NCI-H2196 treated with DMSO at 0.1 percent for 48 hours (cell line): Measurements from ENCODE around the gene SH2D3A.
"Not testable (repeated sequence)": the region's sequence is repeated elsewhere in the genome, so short reads cannot be mapped to it uniquely, and the experiment has no call there.

Experiments used
- DNase-seq: peaks from one replicate; lab custom pipeline; 2025; ENCODE audit not compliant: unreplicated experiment; lab: John Stamatoyannopoulos, UW

SH2D3A gene

DNA sequence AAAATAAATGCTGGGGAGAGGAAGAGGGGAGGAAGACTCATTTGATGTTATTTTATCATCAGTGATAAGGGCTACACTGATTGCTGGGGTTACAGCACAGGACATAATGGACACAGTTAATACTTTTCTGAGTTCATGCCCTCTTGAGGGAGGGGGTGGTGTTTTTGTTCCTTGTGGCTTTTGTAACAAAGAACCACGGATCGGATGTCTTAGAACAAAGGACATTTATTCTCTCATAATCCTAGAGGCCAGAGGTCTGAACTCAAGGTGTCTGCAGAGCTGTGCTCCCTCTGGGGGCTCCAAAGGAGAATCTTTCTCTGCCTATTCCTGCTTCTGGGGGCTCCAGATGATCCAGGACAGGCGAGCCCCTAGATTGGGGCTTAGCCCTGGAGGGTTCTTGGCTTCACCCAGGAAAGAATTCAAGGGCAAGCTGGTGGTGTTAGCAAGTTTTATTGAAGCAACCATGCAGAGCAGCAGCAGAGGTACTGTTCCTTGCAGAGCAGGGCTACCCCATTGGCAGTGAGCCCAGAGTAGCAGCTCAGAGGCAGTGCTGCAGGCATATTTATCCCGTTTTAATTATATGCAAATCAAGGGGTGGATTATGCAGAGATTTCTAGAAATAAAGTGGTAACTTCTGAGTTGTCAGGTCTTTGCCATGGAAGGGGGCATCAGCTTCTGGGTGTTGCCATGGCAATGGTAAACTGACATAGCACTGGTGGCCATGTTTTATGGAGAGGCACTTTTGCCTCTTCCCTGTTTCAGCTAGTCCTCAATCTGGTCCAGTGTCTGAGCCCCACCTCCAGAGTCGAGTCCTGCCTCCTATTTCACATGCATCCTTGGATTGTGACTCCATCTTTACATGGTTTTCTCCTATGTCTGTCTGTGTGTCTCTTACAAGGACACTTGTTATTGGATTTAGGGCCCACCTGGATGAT is 23.2 kb upstream of the SH2D3A start:
- DNase-seq, result no peak

DNA sequence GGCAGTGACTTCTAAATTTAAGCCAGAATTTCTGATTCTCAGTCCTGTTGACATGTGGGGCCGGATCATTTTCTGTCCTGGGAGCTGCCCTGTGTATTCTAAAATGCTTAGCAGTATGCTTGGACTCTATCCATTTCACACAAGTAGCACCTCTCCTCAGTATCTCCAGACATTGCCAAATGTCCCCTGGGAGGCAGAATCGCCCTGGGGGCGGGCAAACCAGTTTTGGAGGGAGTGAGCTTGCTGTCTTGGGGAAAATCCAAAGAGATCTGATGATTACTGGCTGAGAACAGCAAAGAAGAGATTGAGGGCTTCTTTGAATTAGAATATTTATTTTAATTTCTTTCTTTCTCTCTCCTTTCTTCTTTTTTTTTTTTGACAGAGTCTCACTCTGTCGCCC is 21.7 kb upstream of the SH2D3A start:
- no peak for DNase-seq

DNA sequence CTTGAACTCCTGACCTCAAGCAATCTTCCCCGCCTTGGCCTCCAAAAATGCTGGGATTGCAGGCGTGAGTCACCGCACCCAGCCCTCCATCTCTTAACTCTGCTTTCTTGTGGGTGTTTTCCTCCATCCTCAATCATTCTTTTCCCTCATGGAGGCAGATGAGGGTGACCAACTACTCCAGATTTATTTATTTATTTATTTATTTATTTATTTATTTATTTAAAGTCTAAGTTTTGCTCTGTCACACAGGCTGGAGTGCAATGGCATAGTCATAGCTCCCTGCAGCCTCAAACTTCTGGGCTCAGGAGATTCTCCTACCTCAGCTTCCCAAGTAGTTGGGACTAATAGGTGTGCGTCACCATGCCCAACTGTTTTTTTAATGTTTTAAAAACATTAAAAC is 20.2 kb upstream of the SH2D3A start:
- DNase-seq, result no peak

DNA sequence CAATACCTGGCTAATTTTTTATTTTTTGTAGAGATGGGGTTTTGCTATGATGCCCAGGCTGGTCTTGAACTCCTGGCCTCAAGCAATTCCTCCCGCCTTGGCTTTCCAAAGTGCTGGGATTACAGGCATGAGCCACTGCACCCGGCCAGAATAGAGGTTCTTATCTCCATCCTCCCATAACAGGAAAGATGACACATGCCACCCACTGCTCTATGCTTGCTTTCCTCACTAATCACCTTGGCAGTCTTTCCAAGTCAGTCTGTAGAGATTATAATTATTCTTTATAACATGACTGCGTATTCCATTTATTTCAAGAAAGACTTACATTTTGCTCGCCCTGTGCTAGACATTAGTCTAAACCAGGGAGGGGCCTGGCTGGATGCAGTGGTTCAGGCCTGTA is 12.0 kb upstream of the SH2D3A start:
- DNase-seq, result no peak

DNA sequence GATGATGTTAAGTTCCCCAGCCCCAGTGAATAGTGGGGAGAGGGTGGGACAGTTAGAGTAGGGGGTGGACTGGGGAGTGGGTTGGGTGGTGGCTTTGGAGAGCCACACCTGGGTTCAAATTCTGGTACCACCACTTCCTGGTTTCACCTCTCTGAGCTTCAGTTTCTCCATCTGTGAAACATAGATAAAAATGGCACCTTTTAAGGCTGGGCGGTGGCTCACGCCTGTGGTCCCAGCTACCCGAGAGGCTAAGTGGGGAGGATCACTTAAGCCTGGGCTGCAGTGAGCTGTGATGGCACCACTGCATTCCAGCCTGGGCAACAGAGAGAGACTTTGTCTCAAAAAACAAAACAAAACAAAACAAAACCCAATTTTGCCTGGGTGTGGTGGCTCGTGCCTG is 11.2 kb upstream of the SH2D3A start:
- no peak for DNase-seq

DNA sequence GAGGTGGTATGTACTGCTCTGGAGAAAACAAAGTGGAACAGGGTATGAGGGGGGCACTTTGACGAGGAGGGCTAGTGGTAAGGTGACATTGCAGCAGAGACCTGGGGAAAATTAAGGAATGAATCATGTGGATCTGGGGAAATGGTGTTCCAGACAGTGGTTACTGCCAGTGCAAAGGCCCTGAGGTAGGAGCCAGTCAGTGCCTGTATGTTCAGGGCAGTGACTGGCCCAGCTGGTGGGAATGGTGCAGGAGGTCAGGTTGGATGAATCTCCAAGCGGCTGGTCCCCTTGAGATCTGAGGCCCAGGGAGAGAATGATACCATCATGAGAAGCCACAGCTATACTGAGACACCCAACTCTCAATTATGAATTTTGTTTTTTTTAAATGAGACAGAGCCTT is 10.2 kb upstream of the SH2D3A start:
- DNase-seq, result no peak

DNA sequence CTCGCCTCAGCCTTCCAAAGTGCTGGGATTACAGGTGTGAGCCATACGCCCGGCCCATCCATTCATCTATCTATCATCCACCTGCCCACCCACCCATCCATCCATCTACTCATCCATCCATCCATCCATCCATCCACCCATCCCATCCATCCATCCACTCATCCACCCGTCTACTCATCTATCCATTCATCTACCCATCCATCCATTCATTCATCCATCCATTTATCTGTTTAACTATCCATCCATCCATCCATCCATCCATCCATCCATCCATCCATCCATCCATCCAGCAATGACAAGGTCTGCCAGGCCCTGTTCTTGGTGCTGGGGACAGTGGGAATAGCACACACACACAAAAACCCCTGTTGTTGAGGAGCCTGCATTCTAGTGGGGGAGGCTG is 9.8 kb upstream of the SH2D3A start:
- DNase-seq, result no peak

DNA sequence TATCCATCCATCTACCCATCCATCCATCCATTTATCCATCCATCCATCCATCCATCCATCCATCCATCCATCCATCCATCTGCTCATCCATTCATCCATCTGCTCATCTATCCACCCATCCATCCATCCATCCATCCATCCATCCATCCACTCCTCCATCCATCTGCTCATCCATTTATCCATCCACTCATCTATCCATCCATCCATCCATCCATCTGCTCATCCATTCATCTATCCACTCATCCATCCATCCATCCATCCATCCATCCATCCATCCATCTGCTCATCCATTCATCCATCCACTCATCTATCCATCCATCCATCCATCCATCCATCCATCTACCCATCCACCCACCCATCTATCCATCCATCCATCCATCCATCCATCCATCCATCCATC is 8.8 kb upstream of the SH2D3A start:
- DNase-seq, result not testable (repeated sequence)

DNA sequence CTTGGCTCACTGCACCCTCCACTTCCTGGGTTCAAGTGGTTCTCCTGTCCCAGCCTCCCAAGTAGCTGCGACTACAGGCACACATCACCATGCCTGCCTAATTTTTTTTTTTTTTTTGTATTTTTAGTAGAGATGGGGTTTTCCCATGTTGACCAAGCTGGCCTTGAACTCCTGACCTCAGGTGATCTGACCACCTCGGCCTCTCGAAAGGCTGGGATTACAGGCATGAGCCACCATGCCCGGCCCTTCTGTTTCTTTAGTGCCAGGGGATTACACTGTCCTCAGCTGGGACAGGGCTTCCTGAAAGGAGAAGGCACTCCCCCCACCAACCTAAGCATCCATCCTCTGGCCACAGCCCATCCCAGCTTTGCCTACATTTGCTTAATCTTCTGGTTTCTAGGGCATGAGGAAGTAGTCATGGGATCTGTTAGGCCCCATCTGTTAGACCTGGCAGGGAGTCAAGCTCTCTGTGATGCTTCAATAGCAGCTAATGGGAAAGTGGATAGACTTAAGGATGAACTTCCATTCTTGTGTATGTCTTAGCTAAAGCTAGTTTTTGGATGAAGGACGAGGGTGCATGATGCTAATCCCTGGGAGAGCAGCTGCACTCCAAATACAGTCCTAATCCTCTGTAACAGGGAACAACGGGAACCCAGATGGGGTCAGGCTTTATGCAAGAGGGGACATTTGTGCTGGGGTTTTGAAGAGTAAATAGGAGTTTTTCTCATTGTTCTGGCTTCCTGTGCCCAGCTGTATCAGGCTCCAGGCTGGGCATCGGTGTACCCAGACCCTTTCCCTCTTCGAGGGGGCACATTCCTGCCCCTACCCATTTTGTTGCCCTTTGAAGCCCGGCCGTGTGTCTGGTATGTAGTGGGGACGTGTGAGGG is 7.8 kb upstream of the SH2D3A start:
- DNase-seq, result no peak

DNA sequence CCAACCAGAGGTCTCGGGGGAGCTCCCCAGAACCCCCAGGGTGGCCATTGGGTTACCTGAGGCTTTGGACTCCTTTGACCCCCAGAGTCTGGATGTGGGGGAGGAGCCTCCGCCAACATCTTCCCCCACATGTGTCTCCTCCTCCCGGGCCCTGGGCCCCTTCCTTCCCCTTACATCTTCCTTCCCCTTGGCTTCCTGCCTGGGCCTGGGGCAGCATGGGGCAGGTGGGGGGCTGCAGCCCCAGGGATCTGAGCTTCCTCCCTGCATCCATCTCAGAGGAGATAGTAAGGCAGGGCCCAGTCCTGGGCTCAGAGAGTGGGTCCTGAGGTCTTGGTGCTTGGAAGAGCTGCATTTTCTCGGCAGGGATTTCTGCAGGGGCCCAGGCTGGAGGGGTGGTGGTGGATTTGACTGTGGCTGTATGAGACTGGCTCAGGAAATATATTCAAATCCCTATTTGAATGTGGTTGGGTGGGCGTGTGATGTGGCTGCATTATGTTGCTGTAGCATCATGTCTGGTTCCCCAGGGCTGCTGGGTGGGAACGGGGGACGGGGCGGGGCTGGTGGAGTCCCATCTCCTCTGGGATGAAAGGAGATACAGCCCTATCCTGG is 6.2 kb upstream of the SH2D3A start:
- no peak for DNase-seq

DNA sequence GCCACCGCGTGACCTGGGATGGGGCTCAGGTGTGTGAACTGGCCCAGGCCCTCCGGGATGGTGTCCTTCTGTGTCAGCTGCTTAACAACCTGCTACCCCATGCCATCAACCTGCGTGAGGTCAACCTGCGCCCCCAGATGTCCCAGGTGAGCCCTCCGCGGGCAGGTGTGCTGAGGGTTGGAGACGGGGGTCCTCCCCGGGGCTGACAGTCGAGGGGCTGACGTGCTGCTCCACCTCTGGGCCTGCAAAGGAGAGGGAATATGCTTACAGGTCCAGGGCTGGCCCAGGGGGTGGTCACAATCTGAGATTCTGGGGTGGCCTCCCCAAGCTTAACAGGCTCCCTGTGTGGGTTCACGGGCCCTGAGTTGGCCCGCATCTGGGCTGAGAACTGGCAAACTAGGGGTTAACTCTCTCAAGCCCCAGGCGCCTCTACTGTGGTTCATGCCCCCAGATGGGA is 5.7 kb upstream of the SH2D3A start:
- DNase-seq, result no peak

DNA sequence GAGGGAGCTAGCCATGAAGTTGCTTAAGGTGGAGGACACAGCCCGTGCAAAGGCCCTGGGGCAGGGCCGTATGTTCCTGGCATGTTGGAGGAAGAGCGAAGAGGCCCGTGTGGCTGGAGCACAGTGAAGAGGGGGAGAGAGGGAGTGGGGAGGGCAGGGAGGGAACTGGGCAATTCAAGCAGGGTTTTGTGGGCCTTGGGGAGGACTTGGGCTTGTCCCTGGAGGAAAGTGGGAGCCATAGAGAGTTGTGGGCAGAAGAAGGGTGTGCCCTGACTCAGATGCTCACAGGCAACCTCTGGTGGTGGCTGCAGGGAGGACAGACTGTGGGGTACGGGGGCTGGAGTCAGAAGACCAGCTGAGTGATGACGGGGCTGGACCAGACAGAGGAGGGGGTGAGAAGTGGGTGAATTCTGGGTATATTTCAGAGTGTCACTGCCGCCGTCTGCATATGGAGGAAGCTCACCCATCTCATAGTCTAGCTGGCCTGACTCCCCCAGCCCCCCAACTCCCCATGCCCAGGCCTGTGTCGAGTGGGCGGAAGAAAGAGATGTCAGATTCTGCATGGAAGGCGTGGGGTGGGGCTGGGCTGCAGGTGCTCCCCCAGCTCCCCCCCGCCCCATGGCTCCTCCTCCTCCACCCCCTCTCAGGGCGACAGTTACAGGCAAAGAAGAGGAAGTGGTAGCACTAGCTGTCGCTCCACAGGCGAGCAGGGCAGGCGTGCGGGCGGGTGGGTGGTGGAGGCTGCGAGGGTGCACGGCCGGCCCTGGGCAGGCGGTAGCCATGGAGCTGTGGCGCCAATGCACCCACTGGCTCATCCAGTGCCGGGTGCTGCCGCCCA is 5.0 kb upstream of the SH2D3A start, which contains the start of gene VAV1:
TSS of gene VAV1 (plus strand) at position 681 of the 838 bp plus-strand sequence. CDS start at position 781, 100 bp downstream.
- DNase-seq, result no peak

DNA sequence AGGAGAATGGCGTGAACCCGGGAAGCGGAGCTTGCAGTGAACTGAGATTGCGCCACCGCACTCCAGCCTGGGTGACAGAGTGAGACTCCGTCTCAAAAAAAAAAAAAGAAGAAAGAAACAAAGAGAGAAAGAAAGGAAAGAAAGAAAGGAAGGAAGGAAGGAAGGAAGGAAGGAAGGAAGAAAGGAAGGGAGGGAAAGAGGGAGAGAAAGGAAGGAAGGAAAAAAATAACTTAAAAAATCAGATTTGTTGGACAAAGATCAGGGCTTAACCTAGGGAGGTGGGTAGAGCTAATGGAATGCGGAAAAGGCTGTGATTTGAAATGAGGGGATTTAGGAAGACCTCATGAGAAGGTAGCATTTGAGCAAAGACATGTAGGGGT is 4.4 kb upstream of the SH2D3A start:
- not testable (repeated sequence) for DNase-seq

DNA sequence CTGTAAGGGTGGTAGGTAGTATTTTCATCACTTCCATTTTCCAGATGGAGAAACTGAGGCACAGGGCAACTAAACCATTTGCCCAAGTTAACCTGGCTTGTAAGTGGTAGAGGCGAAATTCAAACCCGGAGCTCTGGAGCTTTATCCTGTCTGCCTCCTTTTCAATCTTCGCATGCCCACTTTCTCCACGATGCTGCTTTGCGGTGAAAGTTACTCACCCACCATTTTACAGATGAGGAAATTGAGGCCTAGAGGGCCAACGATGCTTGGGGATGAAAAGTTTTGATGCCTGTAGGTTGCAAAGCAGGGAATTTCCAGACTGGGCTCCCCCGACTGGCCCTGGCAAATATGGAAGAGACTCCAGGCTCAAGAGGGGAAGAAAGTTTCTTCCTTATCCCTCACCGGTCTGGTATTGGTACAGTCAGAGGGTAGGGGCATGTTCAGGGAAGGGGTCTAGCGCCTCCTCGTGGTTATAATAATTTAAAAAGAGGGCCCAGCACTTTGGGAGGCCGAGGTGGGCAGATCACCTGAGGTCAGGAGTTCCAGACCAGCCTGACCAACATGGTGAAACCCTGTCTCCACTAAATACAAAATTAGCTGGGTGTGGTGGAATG is 1.9 kb upstream of the SH2D3A start:
- no peak for DNase-seq

DNA sequence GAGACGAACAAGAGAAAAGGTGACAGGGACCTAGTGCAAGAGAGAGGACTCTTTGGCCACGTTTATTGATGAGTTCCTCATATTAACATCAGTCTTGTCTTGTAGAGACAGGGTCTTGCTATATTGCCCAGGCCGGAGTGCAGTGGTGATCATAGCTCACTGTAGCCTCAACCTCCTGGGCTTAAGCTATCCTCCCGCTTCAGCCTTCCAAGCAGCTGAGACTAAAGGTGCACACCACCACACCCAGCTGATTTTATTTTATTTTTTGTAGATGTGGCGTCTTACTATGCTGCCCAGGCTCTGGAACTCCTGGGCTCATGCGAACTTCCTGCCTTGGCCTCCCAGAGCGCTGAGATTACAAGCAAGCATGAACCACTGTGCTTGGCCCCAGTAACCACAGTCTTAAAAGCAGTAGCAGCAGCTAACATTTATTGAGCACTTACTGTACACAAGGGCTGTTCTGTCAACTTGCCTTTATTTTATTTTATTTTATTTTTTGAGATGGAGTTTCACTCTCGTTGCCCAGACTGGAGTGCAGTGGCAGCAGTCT is 1.1 kb upstream of the SH2D3A start:
- DNase-seq, result no peak

DNA sequence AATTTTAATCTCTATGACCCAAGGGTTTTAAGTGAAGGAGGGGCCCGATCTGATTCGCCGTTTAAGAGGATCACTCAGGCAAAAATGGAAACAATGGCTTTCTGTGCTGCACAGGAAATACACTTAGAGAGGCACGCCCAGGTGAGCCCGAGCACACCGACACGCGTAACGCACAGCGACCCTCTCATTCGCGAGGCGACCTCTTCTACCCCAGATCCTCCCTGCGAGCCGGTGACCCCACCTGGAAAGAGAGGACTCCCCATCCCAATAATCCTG is 216 bp downstream of the SH2D3A start:
- no peak for DNase-seq

DNA sequence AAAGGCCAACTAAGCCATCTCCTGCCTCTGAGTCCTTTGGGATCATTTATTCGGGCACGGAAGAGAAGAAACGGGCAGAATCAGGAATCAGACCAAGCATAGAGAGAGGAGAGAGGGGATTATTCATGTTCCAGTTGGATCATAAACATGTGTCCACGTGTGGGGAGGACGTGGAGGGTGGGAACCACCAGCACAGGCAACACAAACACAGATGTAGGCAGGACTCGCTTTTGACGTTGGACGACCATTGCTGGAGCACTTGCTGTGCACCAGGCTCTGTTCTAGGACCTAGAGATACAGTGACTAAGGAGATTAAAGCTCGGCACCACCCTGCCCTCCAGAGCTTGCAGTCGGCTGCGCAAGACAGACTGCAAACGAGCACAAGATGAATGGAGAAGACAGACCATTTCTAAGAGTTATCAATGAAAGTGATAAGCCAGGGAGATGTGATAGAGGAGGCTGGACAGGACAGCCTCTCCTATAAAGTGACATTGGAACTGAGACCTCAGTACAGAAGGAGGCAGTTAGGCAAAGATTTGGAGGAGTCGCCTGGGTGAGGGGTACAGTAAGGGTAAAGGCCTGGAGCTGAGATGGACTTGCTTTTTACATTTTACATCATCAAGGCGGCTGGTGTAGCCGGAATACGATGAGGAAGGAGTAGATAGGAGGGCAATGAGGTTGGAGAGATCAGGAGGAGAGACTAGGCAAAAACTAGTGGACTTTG is 716 bp downstream of the SH2D3A start:
- DNase-seq, result no peak

DNA sequence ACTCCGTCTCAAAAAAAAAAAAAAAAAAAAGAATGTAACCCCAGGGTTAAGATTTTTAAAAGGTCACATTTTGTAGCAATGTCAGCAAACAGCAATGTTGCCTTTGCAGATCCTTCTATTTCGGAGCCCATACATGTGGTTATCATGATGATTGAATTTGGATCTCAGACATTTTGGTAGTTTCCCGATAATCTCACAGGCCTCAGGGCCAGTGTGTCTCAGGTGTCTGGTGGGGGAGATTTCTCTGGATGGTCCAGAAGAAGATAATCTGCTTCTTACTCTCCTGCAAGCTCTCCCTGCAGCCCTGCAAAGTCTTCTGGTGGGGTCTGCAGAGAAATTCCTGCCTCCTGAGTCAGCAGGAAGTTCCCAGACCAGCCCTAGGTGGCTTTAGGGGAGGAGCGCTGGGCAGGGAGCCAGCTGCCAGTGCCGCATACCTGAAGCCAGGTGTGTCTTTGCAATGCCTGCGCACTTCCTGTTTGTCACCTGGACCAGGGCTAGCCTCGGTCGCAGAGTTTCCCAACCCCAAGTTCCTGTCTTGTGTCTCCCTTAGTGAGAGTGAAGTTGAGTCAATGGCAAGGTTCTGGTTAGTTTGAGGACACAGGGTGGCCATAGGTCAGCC is 1.4 kb downstream of the SH2D3A start:
- DNase-seq, result no peak

DNA sequence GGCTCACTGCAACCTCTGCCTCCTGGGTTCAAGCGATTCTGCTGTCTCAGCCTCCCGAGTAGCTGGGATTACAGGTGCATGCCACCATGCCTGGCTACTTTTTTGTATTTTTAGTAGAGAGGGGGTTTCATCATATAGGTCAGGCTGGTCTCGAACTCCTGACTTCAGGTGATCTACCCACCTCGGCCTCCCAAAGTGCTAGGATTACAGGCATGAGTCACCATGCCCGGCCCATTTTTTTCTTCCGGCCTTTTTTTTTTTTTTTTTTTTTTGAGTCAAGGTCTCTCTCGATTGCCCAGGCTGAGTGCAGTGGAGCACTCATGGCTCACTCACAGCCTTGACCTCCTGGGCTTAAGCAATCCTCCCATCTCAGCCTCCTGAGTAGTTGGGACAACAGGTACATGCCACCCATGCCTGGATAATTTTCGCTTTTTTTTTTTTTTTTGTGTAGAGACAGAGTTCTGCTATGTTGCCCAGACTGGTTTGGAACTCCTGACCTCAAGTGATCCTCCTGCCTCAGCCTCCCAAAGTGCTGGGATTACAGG is 4.9 kb downstream of the SH2D3A start:
- not testable (repeated sequence) for DNase-seq
